Kidney glomerular epithelial cell (primary cell): ENCODE results near the gene MRPL12.
A peak's percentile ranks its signal among the peaks of the same experiment; 100 is the strongest.
"Not testable (repeated sequence)": the region's sequence is repeated elsewhere in the genome, so short reads cannot be mapped to it uniquely, and the experiment has no call there.

Experiments
- DNase-seq: peaks from one replicate; lab custom pipeline; 2025; lab: John Stamatoyannopoulos, UW

Gene MRPL12

DNA sequence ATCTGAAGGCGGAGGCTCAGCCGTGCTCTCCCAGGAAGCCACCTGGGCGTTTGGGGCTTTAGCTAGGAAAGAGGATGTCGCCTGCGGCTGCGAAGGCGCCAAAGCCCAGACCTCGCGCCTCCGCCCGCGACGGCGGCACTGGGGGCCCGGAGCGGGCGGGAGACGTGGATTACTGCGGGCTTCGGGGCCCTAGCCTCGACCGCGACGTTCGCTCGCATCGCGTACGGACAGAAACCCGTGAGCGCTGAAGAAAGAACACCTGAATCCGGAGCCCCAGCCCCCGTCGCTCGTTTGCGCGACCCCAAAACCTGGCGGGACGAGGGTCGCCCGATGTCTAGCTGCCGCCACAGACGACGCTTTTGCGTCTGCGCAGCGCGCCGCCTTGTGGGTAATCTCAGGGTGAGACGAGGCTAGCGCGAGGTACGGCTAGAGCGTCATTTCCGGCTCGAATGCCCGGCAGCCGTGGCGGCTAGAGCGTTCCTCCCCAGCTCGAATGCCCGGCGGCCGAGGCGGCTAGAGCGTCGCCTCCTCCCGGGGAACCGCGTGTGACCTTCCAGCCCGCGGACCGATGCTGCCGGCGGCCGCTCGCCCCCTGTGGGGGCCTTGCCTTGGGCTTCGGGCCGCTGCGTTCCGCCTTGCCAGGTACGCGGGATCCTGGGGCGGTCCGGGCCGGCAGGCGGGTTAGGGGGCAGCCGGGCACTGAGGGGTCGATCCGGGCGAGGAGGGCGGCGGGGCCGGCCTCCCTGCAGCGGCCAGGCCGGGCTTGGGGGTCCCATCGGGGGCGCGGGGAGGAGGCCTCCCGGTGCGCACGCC, at the start of gene MRPL12:
Gene MRPL12 (plus strand): TSS at position 434 of the 813 bp plus-strand sequence. CDS start 135 bp downstream, at position 569.
- DNase-seq: peak; percentile 85

DNA sequence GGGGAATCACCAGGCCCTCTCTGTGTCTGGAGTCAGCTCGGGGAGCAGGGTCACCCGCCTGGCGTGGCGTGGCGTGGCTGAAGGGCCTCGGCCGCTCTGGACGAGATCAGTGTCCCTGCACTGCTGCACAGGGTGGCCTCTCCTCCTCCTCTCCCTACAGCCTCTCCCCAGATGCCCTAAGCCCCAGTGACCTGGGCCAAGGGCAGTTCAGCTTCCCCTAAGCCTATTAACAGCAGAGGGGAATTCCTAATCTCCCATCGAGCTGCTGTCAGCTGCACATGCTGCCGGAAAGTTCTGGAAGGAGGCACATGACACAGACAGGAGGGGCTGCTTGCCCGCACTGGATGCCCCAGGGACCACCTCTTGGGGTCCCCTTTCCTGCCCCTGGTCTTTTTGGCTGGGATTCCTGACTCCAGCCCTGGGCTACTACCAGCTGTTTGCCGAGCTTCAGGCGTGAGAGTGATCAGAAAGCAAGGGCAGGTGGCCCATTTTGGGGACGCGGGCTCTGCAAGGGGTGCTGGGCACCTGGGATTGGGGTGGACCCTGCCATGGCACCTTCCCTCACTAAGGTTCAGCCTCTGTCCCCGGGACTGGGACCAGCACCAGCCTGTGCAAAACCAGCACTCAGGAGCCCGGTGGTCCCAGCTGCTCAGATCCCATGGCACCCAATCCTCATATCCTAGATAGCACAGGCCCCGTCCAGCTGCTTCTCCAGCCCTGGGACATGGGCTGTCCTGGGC, 47.6 kb upstream of the MRPL12 start:
- DNase-seq: no peak

DNA sequence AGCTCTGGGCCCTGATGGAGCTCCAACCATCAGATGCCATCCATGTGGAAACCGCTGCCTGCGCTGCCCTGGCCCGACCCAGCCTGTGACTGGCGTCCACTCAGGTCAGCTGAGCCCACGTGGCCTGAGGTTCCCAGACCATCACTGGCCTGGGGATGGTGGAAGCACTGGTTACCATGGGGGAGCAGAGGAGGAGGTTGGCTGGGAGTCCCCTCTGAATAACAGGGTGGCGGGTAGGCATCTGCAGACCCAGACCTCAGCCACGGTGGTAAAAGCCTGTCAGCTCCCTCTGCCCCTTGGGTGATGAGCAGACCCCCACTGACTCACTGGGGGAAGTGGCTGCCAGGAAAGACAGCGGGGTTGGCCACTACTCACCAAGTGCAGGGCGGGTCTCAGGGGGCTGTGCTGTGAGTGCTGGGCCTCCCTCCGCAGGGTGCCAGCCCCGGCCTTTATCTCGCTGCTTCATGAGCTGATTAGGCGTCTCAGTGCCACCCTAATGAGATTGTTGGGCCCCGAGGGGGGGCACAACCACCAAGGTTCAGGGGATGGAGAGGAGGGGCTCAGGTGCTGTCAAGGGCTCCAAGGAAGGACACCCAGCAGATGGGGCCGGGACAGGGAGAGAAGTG, 46.9 kb upstream of the MRPL12 start, which contains the start of gene PDE6G:
Gene PDE6G (minus strand): TSS at position 425 of the 626 bp plus-strand sequence. CDS start 3,237 bp downstream, outside the sequence.
- DNase-seq: no peak

DNA sequence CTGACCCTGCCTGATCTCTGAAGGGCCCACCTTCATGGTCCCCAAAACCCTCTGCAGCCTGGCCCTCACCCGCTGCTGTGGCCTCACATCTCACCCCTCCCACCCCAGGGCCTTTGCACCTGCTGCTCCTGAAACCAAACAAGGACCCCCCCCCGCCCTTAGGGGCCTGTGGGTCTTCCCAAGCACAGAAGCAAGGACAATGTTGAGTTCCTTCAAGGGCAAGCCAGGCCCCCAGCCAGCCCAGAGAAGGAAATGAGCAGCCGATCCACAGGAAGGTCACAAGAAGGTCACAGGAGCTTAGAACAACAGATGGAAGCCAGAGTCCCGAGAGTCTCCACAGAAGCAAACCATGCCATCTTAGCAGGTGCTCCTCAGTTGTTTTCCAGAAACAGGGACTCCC, 46.3 kb upstream of the MRPL12 start:
- no peak for DNase-seq

DNA sequence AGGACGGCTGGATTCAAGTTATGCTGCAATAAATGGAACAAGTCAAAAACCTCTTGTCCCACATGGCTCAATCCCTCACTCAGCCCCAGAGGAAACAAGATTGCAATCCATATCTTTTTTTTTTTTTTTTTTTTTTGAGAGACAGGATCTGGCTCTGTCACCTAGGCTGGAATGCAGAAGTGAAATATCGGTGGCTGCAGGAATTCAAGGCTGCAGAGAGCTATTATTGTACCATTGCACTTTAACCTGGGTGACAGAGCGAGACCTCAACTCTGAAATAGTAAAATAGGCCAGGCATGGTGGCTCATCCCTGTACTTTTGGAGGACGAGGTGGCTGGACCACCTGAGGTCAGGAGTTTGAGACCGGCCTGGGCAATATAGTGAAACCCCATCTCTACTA, 44.1 kb upstream of the MRPL12 start:
- no peak for DNase-seq

DNA sequence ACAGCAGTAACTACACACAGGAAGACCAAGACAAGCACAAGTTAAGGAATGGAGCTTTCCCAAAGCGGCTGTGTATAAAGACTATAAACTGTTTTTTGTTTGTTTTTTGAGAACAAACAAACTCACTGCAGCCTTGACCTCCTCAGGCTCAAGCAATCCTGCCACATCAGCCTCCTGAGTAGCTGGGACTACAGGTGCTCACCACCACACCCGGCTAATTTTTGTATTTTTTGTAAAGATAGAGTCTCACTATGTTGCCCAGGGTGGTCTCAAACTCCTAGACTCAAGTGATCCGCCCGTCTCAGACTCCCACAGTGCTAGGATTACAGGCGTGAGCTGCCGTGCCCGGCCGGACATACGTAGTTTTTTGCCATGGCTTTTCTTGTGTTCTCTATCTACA, 42.7 kb upstream of the MRPL12 start:
- DNase-seq: no peak

DNA sequence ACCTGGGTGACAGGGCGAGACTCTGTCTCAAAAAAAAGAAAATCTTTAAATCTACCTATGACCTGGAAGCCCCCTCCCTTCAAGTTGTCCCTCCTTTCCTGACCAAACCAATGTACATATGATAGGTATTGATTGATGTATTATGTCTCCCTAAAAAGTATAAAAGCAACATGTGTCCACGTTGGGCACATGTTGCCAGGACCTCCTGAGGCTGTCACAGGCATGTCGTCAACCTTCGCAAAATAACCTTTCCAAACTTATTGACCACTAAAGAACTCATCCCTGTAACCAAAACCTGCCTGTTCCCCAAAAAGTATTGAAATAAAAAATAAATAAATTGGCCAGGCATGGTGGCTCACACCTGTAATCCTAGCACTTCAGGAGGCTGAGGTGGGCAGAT, 41.2 kb upstream of the MRPL12 start:
- no peak for DNase-seq

DNA sequence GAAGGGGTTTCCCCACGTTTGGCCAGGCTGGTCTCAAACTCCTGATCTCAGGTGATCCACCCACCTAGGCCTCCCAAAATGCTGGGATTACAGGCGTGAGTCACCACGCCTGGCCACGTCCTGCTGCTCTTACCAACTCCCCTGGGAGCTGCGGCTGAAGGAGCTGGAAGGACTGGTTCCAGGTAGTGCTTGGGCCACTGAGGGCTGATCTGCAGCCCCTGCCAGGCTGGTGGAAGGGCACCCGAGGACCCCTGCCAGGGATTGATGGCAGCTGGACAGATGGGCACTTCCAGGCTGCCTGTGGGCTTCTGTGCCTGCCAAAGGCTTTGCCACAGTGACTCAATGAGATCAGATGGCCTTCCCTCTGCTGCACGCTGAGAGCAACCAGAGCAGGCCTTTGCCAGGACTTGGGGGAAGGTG, 39.1 kb upstream of the MRPL12 start:
- no peak for DNase-seq

DNA sequence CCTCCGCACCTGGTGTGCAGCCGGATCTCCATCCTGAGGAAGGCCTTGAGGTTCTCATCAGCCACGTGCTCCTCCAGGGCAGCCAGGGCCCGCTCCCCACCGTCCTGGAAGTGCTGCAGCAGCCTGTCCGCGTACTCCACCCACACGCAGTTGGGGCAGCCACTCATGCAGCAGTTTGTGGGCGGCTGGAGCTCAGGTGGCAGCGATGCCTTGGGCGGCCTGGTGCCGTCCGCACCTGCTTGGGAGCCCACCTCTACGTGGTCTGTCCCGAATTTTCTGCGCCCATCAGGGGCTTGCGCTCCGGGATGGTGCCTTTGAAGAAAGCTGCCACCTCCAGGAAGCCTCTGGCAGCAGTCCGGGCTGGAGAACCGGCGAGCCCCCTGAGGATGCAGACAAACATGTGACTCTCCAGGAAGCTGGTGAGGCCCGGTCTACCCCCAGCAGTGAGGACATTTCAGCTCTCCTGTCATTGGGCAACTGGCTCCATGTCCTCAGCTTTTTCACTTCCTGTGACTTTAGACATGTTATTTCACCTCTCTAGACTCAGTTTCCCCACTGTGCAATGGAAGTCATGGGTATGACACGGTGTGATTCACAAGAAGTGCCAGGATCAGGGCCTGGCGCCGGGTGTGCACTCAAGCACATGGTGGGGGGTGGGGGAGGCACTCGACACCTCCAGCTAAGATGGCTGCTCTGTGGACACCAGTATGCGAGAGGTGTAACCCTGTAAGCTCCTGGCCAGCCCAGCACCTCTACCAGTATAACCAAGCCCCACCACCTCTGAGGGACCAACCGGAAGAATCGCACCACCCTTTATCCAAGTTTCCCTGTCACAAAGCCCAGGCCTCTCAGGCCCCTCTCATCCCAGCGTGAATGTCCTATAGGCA, 37.7 kb upstream of the MRPL12 start:
- DNase-seq: no peak

DNA sequence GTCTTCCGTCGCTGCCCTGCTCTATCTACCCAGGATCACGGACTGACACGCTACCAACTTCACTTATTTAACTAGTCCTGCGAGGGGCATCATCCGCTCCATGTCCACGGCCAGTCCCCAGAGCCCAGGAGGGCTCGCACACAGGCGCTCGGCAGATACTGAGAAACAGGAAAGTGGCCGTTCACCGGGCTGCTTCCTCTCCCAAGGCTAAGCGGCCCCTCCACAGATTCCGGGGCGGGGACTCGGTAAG, 37.1 kb upstream of the MRPL12 start:
- DNase-seq: no peak

DNA sequence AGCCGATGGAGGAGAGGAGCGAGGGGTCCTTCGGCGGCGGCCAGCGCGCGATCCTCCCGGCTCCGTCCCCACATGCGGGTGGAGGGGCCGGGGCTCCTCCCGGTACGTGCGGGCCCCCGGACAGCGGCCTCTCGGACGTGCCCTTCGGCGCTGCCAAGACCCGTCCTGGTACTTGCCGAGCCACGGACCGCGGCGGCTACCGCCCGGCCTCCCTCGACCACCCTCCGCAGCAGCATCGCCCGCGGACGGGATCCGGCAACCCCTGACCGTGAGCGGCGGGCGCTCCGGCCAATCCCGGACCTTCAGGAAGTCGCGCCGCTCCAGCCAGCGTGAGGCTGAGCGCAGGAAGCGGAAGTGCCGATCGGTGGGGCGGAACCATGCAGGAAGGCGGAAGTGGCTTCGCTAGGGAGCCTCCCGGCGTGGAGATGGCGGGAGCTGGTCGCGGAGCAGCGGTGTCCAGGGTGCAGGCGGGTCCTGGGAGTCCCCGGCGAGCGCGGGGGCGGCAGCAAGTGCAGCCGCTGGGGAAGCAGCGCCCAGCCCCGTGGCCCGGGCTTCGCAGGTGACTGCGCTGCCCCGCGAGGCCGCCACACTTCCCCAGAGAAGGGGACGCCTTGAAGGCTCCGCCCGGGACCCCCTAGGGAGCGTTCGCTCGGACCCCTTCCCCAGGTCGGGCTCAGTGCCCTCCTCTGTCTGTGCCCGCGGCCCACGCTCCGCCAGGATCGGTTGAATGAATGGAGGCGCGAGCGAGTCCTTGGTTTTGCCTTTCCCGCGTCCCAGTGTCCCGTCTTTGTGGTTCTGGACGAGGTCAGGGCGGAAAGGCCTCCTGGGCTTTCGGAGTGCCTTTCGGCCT, 36.6 kb upstream of the MRPL12 start, which contains the start of the genes CCDC137 and OXLD1:
Gene CCDC137 (plus strand): TSS at position 396 of the 850 bp plus-strand sequence. CDS start 30 bp downstream, at position 426.
Gene OXLD1 (minus strand): TSS at position 264 of the 850 bp plus-strand sequence. CDS start 28 bp downstream, at position 236.
- peak; percentile 85 for DNase-seq

DNA sequence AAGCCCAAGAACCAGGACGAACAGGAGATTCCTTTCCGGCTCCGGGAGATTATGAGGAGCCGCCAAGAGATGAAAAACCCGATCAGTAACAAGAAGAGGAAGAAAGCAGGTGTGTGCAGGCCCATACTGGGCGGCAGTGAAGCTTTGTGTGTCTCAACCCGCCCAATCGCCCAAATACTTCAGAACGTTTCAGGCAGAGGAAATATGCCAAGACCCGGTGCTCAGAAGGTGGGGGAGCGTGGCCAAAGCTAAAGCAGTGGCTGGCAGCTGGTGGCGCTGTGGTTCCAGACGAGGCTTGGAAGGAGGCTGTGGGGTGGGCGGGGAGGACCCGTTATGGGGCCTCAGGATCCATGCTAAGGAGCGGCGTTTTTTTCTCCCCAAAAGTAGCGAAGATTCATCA, 35.4 kb upstream of the MRPL12 start:
- no peak for DNase-seq

DNA sequence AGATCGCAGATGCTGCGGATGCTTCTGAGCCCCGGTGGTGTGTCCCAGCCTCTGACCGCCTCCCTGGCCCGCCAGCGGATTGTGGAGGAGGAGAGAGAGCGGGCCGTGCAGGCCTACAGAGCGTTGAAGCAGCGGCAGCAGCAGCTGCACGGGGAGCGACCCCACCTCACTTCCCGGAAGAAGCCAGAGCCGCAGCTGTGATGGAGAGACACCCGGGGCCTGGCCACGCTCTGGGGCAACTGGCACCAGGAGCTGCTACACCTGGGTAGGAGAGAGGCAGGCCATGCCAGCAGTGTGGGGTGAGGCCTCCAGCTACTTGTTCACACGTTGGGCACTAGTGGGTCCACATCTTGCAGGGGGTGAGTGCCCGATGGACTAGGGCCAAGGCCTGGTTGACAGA, 30.7 kb upstream of the MRPL12 start:
- no peak for DNase-seq

DNA sequence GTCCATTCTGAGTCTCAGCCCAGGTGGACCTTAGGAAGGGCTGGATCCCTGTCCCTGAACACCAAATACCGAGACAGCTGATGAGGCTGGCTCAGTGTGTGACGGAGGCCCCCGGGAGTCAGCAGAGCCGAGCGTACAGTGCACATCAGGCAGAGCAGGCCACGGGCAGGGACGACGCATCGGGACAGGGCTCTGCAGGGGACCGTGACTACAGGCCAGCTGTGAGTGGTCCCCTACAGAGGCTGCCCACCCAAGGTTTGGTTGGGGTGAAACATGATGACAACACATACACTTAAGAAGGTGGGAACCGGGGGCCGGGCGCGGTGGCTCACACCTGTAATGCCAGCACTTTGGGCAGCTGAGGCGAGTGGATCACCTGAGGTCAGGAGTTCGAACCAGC, 30.2 kb upstream of the MRPL12 start:
- DNase-seq: no peak

DNA sequence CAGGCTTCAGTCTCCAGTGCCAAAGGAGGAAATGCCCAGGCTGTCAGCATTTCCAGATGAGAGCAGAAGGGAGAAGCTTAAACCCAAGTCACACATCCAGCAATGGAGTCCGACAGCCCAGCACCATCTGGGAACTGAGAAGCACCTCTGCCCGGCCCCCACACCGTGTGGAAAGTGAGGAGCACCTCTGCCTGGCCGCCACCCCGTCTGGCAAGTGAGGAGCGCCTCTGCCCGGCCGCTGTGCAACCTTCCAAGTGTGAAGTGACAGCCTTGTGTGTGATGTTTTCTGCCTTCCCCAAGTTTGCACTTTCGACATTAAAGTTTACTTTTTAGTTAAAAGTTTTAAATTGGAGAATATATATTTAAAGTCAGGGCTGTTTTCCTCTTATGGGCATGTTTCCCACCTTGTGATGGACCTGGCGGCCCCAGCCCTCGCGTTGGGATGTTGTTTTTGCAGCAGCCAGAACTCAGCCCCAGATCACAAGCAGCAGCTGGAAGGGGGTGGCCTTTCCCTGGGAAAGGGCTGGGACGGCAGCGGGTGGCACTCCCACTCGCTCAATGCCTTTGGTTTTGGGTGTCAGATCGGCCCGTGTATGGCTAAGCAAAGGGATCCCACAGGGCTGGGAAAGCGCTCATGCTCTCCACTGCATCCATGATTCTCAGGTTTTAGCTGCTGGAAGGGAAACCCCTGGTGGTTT, 29.5 kb upstream of the MRPL12 start:
- DNase-seq: no peak

DNA sequence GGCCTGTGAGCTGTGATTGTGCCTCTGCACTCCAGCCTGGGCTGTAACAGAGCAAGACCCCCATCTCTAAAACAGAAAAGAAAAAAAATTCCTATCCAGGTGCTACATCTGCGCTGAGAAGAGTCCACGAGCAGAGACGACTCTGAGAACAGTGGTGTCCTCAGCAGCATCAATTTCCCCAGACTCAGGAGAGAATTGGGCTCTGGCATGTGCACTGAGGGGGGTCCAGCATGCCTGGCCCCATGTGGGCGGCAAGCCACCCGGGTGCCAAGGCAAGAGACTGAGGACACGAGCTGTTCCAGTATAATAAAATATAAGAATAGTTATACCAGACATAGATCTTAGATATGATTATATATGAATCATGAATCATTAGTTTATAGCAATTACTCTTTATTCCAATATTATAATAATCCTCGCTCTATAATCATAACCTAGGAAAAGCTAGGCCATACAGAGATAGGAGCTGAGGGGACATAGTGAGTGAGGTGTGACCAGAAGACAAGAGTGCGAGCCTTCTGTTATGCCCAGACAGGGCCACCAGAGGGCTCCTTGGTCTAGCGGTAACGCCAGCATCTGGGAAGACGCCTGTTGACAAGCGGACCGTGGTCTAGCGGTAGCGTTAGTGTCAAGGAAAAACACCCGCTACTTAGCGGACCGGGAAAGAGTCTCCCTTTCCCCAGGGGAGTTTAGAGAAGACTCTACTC, 27.5 kb upstream of the MRPL12 start:
- not testable (repeated sequence) for DNase-seq

DNA sequence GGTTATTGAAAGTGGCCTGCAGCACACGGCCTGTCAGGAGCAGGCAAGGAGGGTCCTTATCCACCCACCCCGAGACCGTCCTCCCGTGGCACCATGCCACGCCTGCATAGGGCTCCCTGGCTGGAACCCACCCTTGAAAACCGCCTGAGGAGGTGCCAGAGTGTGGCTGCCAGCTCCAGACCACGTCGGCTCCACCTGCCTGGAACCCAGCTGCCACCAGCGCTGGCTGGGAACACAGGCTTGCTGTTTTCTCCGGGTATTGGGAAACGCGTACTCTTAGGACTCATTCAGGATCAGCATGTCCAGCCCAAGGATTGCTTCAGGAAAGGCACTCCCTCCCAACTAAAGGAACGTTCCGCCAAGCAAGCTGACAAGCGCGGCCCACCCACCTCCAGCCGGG, 26.3 kb upstream of the MRPL12 start:
- DNase-seq: no peak

DNA sequence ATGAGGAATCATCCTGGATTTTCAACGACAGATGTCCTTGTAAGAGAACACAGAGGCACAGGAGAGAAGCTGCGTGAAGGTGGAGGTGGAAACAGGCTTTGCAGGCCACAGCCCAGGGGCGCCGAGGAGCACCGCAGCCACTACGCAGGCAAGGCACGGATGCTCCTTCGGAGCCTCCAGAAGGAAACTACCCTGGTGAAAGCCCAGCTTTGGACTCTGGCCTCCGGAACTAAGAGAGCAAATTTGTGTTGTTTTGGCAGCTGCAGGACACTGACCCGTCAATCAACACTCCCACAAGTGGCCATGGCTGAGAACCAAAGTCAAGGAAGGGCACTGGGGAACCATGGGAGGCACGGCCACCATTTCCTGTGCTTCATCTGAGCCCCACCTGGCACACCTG, 23.0 kb upstream of the MRPL12 start:
- no peak for DNase-seq

DNA sequence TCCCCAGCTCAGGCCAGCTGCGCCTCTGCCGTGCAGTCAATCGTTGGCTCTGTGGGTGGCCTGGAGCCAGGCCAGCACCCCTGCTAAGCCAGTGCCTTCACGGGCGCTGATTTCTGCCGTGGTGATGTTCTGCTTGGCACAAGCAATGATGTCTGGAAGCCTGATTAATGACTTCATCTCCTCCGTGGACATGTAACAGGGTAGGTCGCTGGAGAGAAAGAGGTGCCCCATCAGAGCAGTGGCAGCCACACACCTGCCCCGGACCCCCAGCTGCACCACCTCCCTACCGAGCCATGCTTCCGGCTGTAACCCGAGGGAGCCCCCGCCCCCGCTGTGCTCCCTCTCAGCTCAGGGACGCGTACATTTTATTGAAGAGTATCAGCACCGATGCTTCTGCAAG, 21.5 kb upstream of the MRPL12 start:
- peak; percentile 80 for DNase-seq
